Measurements from ENCODE around the gene MYOCOS. TPM values are rescaled to one million over a fixed set of nuclear protein-coding genes. Genes with fewer than 3 reads are reported as not detected.

Gene MYOCOS
- total RNA-seq, 2 donors from 2014 or later = not detected

Other genes starting within 250 kb of the MYOCOS start
- gene PRRC2C, start 136.7 kb upstream of the MYOCOS start, total RNA-seq = 100 to 1,000 TPM; 122 to 144 TPM
- gene MYOC, start 30.4 kb downstream of the MYOCOS start, total RNA-seq = 1 to 10 TPM; 1.9 to 6.4 TPM
- gene VAMP4, start 119.8 kb downstream of the MYOCOS start, total RNA-seq = 10 to 100 TPM in 1 of 2 donors, 1 to 10 TPM in 1; 8.8 to 10.1 TPM
- 10 to 100 TPM; 22.1 to 24.8 TPM for gene METTL13, start 159.4 kb downstream of the MYOCOS start, total RNA-seq
- gene DNM3, start 219.3 kb downstream of the MYOCOS start, total RNA-seq = 1 to 10 TPM; 1.7 to 2.3 TPM

Measured in left colon (tissue), 2 donors.